GM12878 (cell line): ENCODE results near the gene CASP5. TPM values are rescaled to one million over a fixed set of nuclear protein-coding genes. Genes with fewer than 3 reads are reported as not detected.

Source experiments
- ATAC-seq: fragments of 200-7000 bp; cut with Tn5 transposase; 3 replicates; pipeline ENCODE4 v1.9.1; 2020; ENCODE audit warnings: mild to moderate bottlenecking, moderate library complexity
- BruUV-seq: library from RNA; stranded (reverse); fragments of 400-500 nt; replicated peaks from 2 replicates; lab custom pipeline; 2021; lab: Mats Ljungman, UMichigan
- CTCF ChIA-PET: fragments of 300-600 bp; sonication (Branson Sonifier 250); formaldehyde crosslinking; extraction: SDS; loops from one replicate; lab custom pipeline; 2021; ENCODE audit warnings: inconsistent platforms; lab: Yijun Ruan, JAX
- POLR2A ChIA-PET: fragments of 350-600 bp; formaldehyde crosslinking; extraction: SDS; loops from one replicate; lab custom pipeline; 2021; ENCODE audit warnings: inconsistent platforms; lab: Charles Lee
- RAD21 ChIA-PET: fragments of 300-600 bp; sonication (Branson Sonifier 250); formaldehyde crosslinking; loops from one replicate; lab custom pipeline; 2023; ENCODE audit warnings: antibody characterized with exemption; ENCODE audit not compliant: unreplicated experiment; lab: Charles Lee
- SMC1A ChIA-PET: fragments of 300-600 bp; sonication (Branson Sonifier 250); formaldehyde crosslinking; loops from one replicate; lab custom pipeline; 2023; ENCODE audit not compliant: unreplicated experiment, uncharacterized antibody; lab: Charles Lee
- DNase-seq: peaks from one replicate; pipeline ENCODE4 v3.0.0-alpha.2; 2011; ENCODE audit warnings: low read depth, low spot score
- FAIRE-seq: peaks from 3 replicates; lab custom pipeline; 2011; peaks lifted over from hg19 to GRCh38; lab: Jason Lieb, UNC
- H2AFZ ChIP-seq: 2 replicates; pipeline ENCODE4 v1.6.0; 2011; ENCODE audit warnings: low read depth, low read length, control low read depth; ENCODE audit not compliant: control insufficient read depth
- H3K27ac ChIP-seq: 2 replicates; pipeline ENCODE4 v1.5.1; 2011; ENCODE audit warnings: control low read depth; ENCODE audit not compliant: control insufficient read depth, insufficient read depth
- H3K27me3 ChIP-seq, 2 experiments: replicated peaks in 1 of 2; 2 replicates each; pipeline versions ENCODE4 v1.6.0 to v1.6.1; 2011; ENCODE audit warnings: low read length in 1 of 2; ENCODE audit not compliant: control insufficient read depth in 2 of 2, insufficient read depth in 2 of 2
- H3K36me3 ChIP-seq, 2 experiments: 2 replicates each; pipeline ENCODE4 v1.5.1; 2011; ENCODE audit warnings: low read length in 1 of 2; ENCODE audit not compliant: control insufficient read depth in 2 of 2, insufficient read depth in 2 of 2
- H3K4me1 ChIP-seq: 2 replicates; pipeline ENCODE4 v1.6.1; 2011; ENCODE audit warnings: mild to moderate bottlenecking, low read length, moderate library complexity, mixed read lengths; ENCODE audit not compliant: control insufficient read depth, insufficient read depth
- H3K4me2 ChIP-seq: 2 replicates; pipeline ENCODE4 v1.6.0; 2011; ENCODE audit warnings: control low read depth; ENCODE audit not compliant: control insufficient read depth, insufficient read depth
- H3K4me3 ChIP-seq: fragments of 200-600 bp; sonication (generic); 2 replicates; pipeline ENCODE4 v1.5.1; 2016
- H3K79me2 ChIP-seq: 2 replicates; pipeline ENCODE4 v1.6.0; 2011; ENCODE audit warnings: low read length; ENCODE audit not compliant: control insufficient read depth, insufficient read depth
- H3K9ac ChIP-seq: 2 replicates; pipeline ENCODE4 v1.8.0; 2011; ENCODE audit warnings: low read length, control low read depth, mixed read lengths; ENCODE audit not compliant: control insufficient read depth, insufficient read depth
- H3K9me3 ChIP-seq: replicated peaks from 3 replicates; pipeline ENCODE4 v1.5.1; 2011; ENCODE audit warnings: mild to moderate bottlenecking, low read length; ENCODE audit not compliant: control insufficient read depth, insufficient read depth
- H4K20me1 ChIP-seq: 2 replicates; pipeline ENCODE4 v1.6.0; 2011; ENCODE audit not compliant: control insufficient read depth, insufficient read depth
- BACH1 ChIP-seq: fragments of 450-650 bp; IDR thresholded peaks from 2 replicates; pipeline ENCODE4 v1.6.1; 2017; ENCODE audit warnings: mild to moderate bottlenecking, borderline replicate concordance
- BHLHE40 ChIP-seq, 2 experiments: fragments of 450-650 bp in 1 of 2; IDR thresholded peaks; 2 replicates each; pipeline ENCODE4 v1.6.1; 2011 to 2017; ENCODE audit warnings: low read depth in 2 of 2, borderline replicate concordance in 1 of 2, improper control_type of control experiment in 1 of 2, low read length in 1 of 2, mild to moderate bottlenecking in 1 of 2
- CHD1 ChIP-seq: IDR thresholded peaks from 2 replicates; pipeline ENCODE4 v1.6.1; 2012; ENCODE audit warnings: low read depth, low read length, improper control_type of control experiment
- EGR1 ChIP-seq, 2 experiments: IDR thresholded peaks; 1 replicate in 1 of 2; 2 replicates in 1 of 2; pipeline ENCODE4 v1.6.1; 2011 to 2012; ENCODE audit warnings: low read depth in 2 of 2, low read length in 2 of 2, borderline replicate concordance in 1 of 2, mild to moderate bottlenecking in 1 of 2, moderate library complexity in 1 of 2
- FOXK2 ChIP-seq: fragments of 450-650 bp; IDR thresholded peaks from 2 replicates; pipeline ENCODE4 v1.6.1; 2017; ENCODE audit warnings: mild to moderate bottlenecking, moderate library complexity
- HDGF ChIP-seq: fragments of 450-650 bp; IDR thresholded peaks from 2 replicates; pipeline ENCODE4 v1.6.1; 2016; ENCODE audit warnings: antibody characterized with exemption
- HSF1 ChIP-seq: fragments of 150-350 bp; IDR thresholded peaks from 2 replicates; pipeline ENCODE4 v1.6.1; 2014; ENCODE audit warnings: mild to moderate bottlenecking, low read depth, low read length
- MXI1 ChIP-seq: fragments of 150-350 bp; IDR thresholded peaks from 2 replicates; pipeline ENCODE4 v1.6.1; 2011; ENCODE audit warnings: low read depth, mild to moderate bottlenecking, inconsistent platforms, low read length, improper control_type of control experiment
- NBN ChIP-seq: fragments of 450-650 bp; IDR thresholded peaks from 2 replicates; pipeline ENCODE4 v1.6.1; 2016
- SREBF1 ChIP-seq: IDR thresholded peaks from 2 replicates; pipeline ENCODE4 v1.6.1; 2012; ENCODE audit warnings: mild to moderate bottlenecking, low read length
- SUPT20H ChIP-seq: IDR thresholded peaks from 2 replicates; pipeline ENCODE4 v1.6.1; 2011; ENCODE audit warnings: low read depth, mild to moderate bottlenecking, low read length, moderate library complexity, borderline replicate concordance; ENCODE audit not compliant: control insufficient read depth
- TARDBP ChIP-seq: IDR thresholded peaks from 2 replicates; pipeline ENCODE4 v1.6.1; 2016; ENCODE audit warnings: borderline replicate concordance
- USF2 ChIP-seq: IDR thresholded peaks from 2 replicates; pipeline ENCODE4 v1.6.1; 2011; ENCODE audit warnings: low read depth, low read length, improper control_type of control experiment, borderline replicate concordance
- ZBTB40 ChIP-seq: fragments of 450-650 bp; IDR thresholded peaks from 2 replicates; pipeline ENCODE4 v1.6.1; 2016; ENCODE audit warnings: mild to moderate bottlenecking, moderate library complexity, borderline replicate concordance
- ZNF274 ChIP-seq: IDR thresholded peaks from one replicate; pipeline ENCODE4 v1.8.0; 2011; ENCODE audit not compliant: insufficient read length, insufficient read depth
- ZNF622 ChIP-seq: fragments of 450-650 bp; IDR thresholded peaks from 2 replicates; pipeline ENCODE4 v1.6.1; 2017; ENCODE audit warnings: mild to moderate bottlenecking, inconsistent platforms
- in situ Hi-C: fragments of 300-500 bp; cut with MboI; formaldehyde crosslinking; loops from 9 replicates; pipeline ENCODE4 v1.14.3; 2018; ENCODE audit warnings: mixed read lengths
- intact Hi-C: fragments of 100-400 bp; cut with micrococcal nuclease; formaldehyde crosslinking; loops from one replicate; pipeline ENCODE4 v1.14.2; 2022; ENCODE audit not compliant: unreplicated experiment
- polyA plus RNA-seq, 11 experiments: library from polyadenylated mRNA; depleted of rRNA in 4 of 11; unstranded in 6 of 11; stranded (reverse) in 5 of 11; fragments of >200 nt; fragmentation: Nextera tagmentation in 4 of 11; fragmentation: Illumina TruSeq in 1 of 11; extraction: Ambion mirVana in 4 of 11; extraction: Trizol in 1 of 11; gene quantifications; 1 replicate in 1 of 11; 2 replicates in 10 of 11; pipeline versions ENCODE4 v1.2.1 to v1.2.3, GENCODE V29; 2011 to 2016; ENCODE audit warnings: inconsistent platforms in 2 of 11, missing spikeins in 2 of 11, low read depth in 1 of 11
- total RNA-seq, 4 experiments: library from RNA; depleted of rRNA in 3 of 4; stranded (reverse); fragments of >200 nt in 3 of 4; fragmentation: Illumina TruSeq in 1 of 4; extraction: Trizol in 1 of 4; gene quantifications; 2 replicates each; pipeline versions ENCODE4 v1.2.1 to v1.2.3, GENCODE V29; 2013 to 2021

The CASP5 gene
- total and polyA plus RNA-seq, 10 of the 15 experiments (the other 5 are each of a cell fraction or from before 2014, with no cell fraction given), result not detected

- no peaks in the 10 kb centered on the region for H3K4me1 ChIP-seq
Observed at GRCh38 chr11:105007463-105007862, 15.5 kb downstream of the CASP5 start.

More at GRCh38 chr11:105007463-105007862, 15.5 kb downstream of the CASP5 start:
- Histone ChIP-seq H3K79me2 (no peaks in the 10 kb centered on the region), H4K20me1 (no peaks in the 10 kb centered on the region), H3K4me2 (no peak overlapping the region), H3K27me3 (no peaks in the 10 kb centered on the region), H3K9me3 (no peaks in the 10 kb centered on the region), H3K27ac (no peak overlapping the region), H2AFZ (no peak overlapping the region), H3K36me3 (no peaks in the 10 kb centered on the region), H3K4me3 (no peak overlapping the region)
- in situ Hi-C loops (loop anchor here (10.0 kb wide), 1 partner anchor 393 kb away; no protein-coding TSS in a partner anchor), intact Hi-C loops (no loop called here)
- DNase-seq (no peak), ATAC-seq (no peak), FAIRE-seq (no peak)
- ChIA-PET SMC1A (interaction anchor here (0.7 kb wide), 1 partner anchor 855 kb away, joined by 3 read pairs; no protein-coding TSS in a partner anchor), RAD21 (no interaction called here), CTCF (interaction anchor here (1.5 kb wide), 1 partner anchor 60 kb away, joined by 4 read pairs; no protein-coding TSS in a partner anchor)
- BruUV-seq, result no TSS peak
- TF ChIP-seq NBN, result no peak
- no peak for TF ChIP-seq ZNF622
- no peak for TF ChIP-seq EGR1 (IDR thresholded peaks at IDR 0.05; ENCODE audit: borderline replicate concordance in 1 of 2, low read depth in 2 of 2, low read length in 2 of 2)
- no peak for TF ChIP-seq CHD1
- no peak for TF ChIP-seq BHLHE40 (IDR thresholded peaks at IDR 0.05; ENCODE audit: borderline replicate concordance in 1 of 2, low read depth in 2 of 2, low read length in 1 of 2)
- no peak for TF ChIP-seq ZBTB40
- TF ChIP-seq HSF1, result no peak
- TF ChIP-seq SUPT20H, result no peak
- TF ChIP-seq BACH1, result no peak
- no peak for TF ChIP-seq FOXK2
- TF ChIP-seq ZNF274, result no peak
- no peak for TF ChIP-seq HDGF
- TF ChIP-seq TARDBP, result no peak
- TF ChIP-seq MXI1, result no peak
- no peak for TF ChIP-seq SREBF1
- no peak for TF ChIP-seq USF2
- TF ChIP-seq, all 136 proteins: peak for 0
- no peak overlapping the region for H3K9ac ChIP-seq
- POLR2A ChIA-PET, result no interaction called here
